Measurements from ENCODE around the gene FKBP14.

GRCh38 chr7:30070052-30070451 lies 43.5 kb upstream of the FKBP14 start:
- TF ChIP-seq CTCF (IDR thresholded peaks at IDR 0.05) (no peak), POLR2A (IDR thresholded peaks at IDR 0.05) (no peak)
